Endothelial cell of umbilical vein (primary cell): ENCODE measurements around the gene PALB2. TPM values are rescaled to one million over a fixed set of nuclear protein-coding genes. Genes with fewer than 3 reads are reported as not detected.

Experiments
- BruUV-seq: library from RNA; stranded (reverse); fragments of 400-500 nt; replicated peaks from 2 replicates; lab custom pipeline; 2021; lab: Mats Ljungman, UMichigan
- CTCF ChIA-PET: fragments of 300-600, 350-600 bp; sonication (Branson Sonifier 250); formaldehyde crosslinking; loops from one replicate; lab custom pipeline; 2021; ENCODE audit warnings: antibody characterized with exemption, inconsistent platforms; lab: Charles Lee
- POLR2A ChIA-PET: fragments of 300-600, 350-600 bp; sonication (Branson Sonifier 250); formaldehyde crosslinking; loops from one replicate; lab custom pipeline; 2021; ENCODE audit warnings: antibody characterized with exemption, inconsistent platforms; lab: Charles Lee
- DNase-seq: peaks from one replicate; pipeline ENCODE4 v3.0.0-alpha.2; 2011; ENCODE audit warnings: low read depth, low spot score
- FAIRE-seq: peaks from 2 replicates; lab custom pipeline; 2011; peaks lifted over from hg19 to GRCh38; lab: Jason Lieb, UNC
- H2AFZ ChIP-seq: 2 replicates; pipeline ENCODE4 v1.6.0; 2012; ENCODE audit warnings: low read depth, low read length, control low read depth, inconsistent platforms
- H3K27ac ChIP-seq: 2 replicates; pipeline ENCODE4 v1.5.1; 2011; ENCODE audit warnings: low read depth, mild to moderate bottlenecking, control low read depth, low read length, moderate library complexity; ENCODE audit not compliant: insufficient read depth
- H3K27me3 ChIP-seq, 2 experiments: 2 replicates each; pipeline versions ENCODE4 v1.6.0 to v1.6.1; 2011; ENCODE audit warnings: low read length in 2 of 2, mixed read lengths in 1 of 2; ENCODE audit not compliant: control insufficient read depth in 2 of 2, insufficient read depth in 2 of 2
- H3K36me3 ChIP-seq, 2 experiments: 2 replicates in 1 of 2; 3 replicates in 1 of 2; pipeline ENCODE4 v1.5.1; 2011; ENCODE audit warnings: low read length in 2 of 2, mild to moderate bottlenecking in 1 of 2, moderate library complexity in 1 of 2; ENCODE audit not compliant: control insufficient read depth in 2 of 2, insufficient read depth in 2 of 2; ENCODE audit errors: extremely low read depth in 1 of 2
- H3K4me1 ChIP-seq: 3 replicates; pipeline ENCODE4 v1.5.1; 2011; ENCODE audit warnings: mild to moderate bottlenecking, low read length; ENCODE audit not compliant: control insufficient read depth, insufficient read depth; ENCODE audit errors: extremely low read depth
- H3K4me2 ChIP-seq: 2 replicates; pipeline ENCODE4 v1.6.1; 2011; ENCODE audit warnings: low read length, control low read depth, mixed read lengths; ENCODE audit not compliant: insufficient read depth
- H3K4me3 ChIP-seq, 3 experiments: fragments of 200-600 bp in 1 of 3; sonication (generic), shearing (Covaris generic) in 1 of 3; replicated peaks in 1 of 3; 2 replicates each; pipeline ENCODE4 v1.5.1; 2011 to 2016; ENCODE audit warnings: control low read depth in 3 of 3, low read length in 3 of 3, mild to moderate bottlenecking in 2 of 3, inconsistent platforms in 1 of 3, low read depth in 1 of 3, moderate library complexity in 1 of 3; ENCODE audit not compliant: insufficient read depth in 1 of 3
- H3K79me2 ChIP-seq: 2 replicates; pipeline ENCODE4 v1.6.0; 2012; ENCODE audit warnings: low read length, inconsistent platforms; ENCODE audit not compliant: control insufficient read depth, insufficient read depth
- H3K9ac ChIP-seq: replicated peaks from 2 replicates; pipeline ENCODE3; 2011; ENCODE audit warnings: low read length, control low read depth; ENCODE audit not compliant: insufficient read depth; ENCODE audit errors: extremely low read depth
- H3K9me1 ChIP-seq: replicated peaks from 3 replicates; pipeline ENCODE4 v1.6.0; 2011; ENCODE audit warnings: mild to moderate bottlenecking, low read length; ENCODE audit not compliant: control insufficient read depth, insufficient read depth; ENCODE audit errors: extremely low read depth
- H3K9me3 ChIP-seq: replicated peaks from 2 replicates; pipeline ENCODE4 v1.5.1; 2012; ENCODE audit warnings: low read length, inconsistent platforms; ENCODE audit not compliant: control insufficient read depth, insufficient read depth
- H4K20me1 ChIP-seq: replicated peaks from 2 replicates; pipeline ENCODE3; 2011; ENCODE audit warnings: mild to moderate bottlenecking, low read length; ENCODE audit not compliant: control insufficient read depth, insufficient read depth; ENCODE audit errors: extremely low read depth
- CTCF ChIP-seq, 2 donors: IDR thresholded peaks; 1 replicate in 1 of 2; 2 replicates in 1 of 2; pipeline ENCODE4 v1.5.1; 2011; ENCODE audit warnings: low read length in 2 of 2, mild to moderate bottlenecking in 2 of 2, moderate library complexity in 2 of 2, control low read depth in 1 of 2, inconsistent platforms in 1 of 2, low read depth in 1 of 2; ENCODE audit not compliant: insufficient read depth in 1 of 2; ENCODE audit errors: extremely low read depth in 1 of 2
- EZH2 ChIP-seq: IDR thresholded peaks from 2 replicates; pipeline ENCODE4 v1.6.1; 2012; ENCODE audit warnings: borderline replicate concordance, low read depth, mild to moderate bottlenecking, moderate library complexity, low read length, inconsistent platforms; ENCODE audit not compliant: severe bottlenecking
- FOS ChIP-seq: IDR thresholded peaks from 2 replicates; pipeline ENCODE4 v1.6.1; 2011; ENCODE audit warnings: mild to moderate bottlenecking, low read length, moderate library complexity, borderline replicate concordance; ENCODE audit not compliant: insufficient read depth
- GATA2 ChIP-seq: IDR thresholded peaks from 2 replicates; pipeline ENCODE4 v1.7.0; 2011; ENCODE audit warnings: low read depth, mild to moderate bottlenecking, moderate library complexity, mixed read lengths, low read length; ENCODE audit not compliant: insufficient read length, insufficient read depth
- JUN ChIP-seq: IDR thresholded peaks from 2 replicates; pipeline ENCODE4 v1.6.1; 2011; ENCODE audit warnings: borderline replicate concordance, low read depth; ENCODE audit not compliant: insufficient read length, insufficient read depth
- MAX ChIP-seq: IDR thresholded peaks from 2 replicates; pipeline ENCODE4 v1.6.1; 2011; ENCODE audit not compliant: insufficient read depth, insufficient read length
- MYC ChIP-seq: IDR thresholded peaks from one replicate; pipeline ENCODE4 v1.6.1; 2011; ENCODE audit warnings: mild to moderate bottlenecking, low read depth, low read length
- POLR2A ChIP-seq: IDR thresholded peaks from 2 replicates; pipeline ENCODE4 v1.6.1; 2012; ENCODE audit warnings: low read depth, mild to moderate bottlenecking, control low read depth, low read length
- POLR2AphosphoS5 ChIP-seq: IDR thresholded peaks from 2 replicates; pipeline ENCODE4 v1.6.1; 2012; ENCODE audit warnings: low read depth, mild to moderate bottlenecking, control low read depth, low read length, moderate library complexity; ENCODE audit not compliant: insufficient read depth
- dilution Hi-C: fragments of 300-500 bp; cut with MboI; formaldehyde crosslinking; loops from one replicate; pipeline ENCODE4 v1.15.0; 2019; ENCODE audit warnings: low sequenced_read_pairs; ENCODE audit not compliant: extremely low pct_ligation_motif_present
- intact Hi-C: fragments of 100-400 bp; cut with micrococcal nuclease; formaldehyde crosslinking; loops from one replicate; pipeline ENCODE4 v1.10.0; 2022
- polyA plus RNA-seq, 4 experiments: library from polyadenylated mRNA; depleted of rRNA in 3 of 4; stranded (reverse) in 3 of 4; unstranded in 1 of 4; fragments of >200 nt; gene quantifications; 2 replicates each; pipeline versions ENCODE4 v1.2.1 to v1.2.3, GENCODE V29; 2011 to 2012; ENCODE audit warnings: missing spikeins in 1 of 4
- total RNA-seq: library from RNA; stranded (reverse); gene quantifications from 2 replicates; pipeline ENCODE4 v1.2.3, GENCODE V29; 2021

Gene PALB2
- total and polyA plus RNA-seq, 2 donors (not counting 3 experiments of a cell fraction or from before 2014, with no cell fraction given), result 5.1 to 15.6 TPM

GRCh38 chr16:23554536-23554935, 86.6 kb downstream of the PALB2 start:
- no peaks in the 10 kb centered on the region for H3K27me3 ChIP-seq

More at GRCh38 chr16:23554536-23554935, 86.6 kb downstream of the PALB2 start:
- Histone ChIP-seq H3K4me1 (peaks cover 12% of the 10 kb centered on the region), H3K9ac (no peak overlapping the region), H4K20me1 (no peaks in the 10 kb centered on the region), H3K4me3 (no peak overlapping the region), H3K79me2 (peaks cover 14% of the 10 kb centered on the region), H3K9me3 (no peaks in the 10 kb centered on the region), H3K4me2 (no peak overlapping the region), H3K9me1 (no peaks in the 10 kb centered on the region), H2AFZ (no peak overlapping the region), H3K36me3 (peaks cover 4 to 6% of the 10 kb centered on the region in 2 experiments), H3K27ac (no peak overlapping the region)
- BruUV-seq, result no TSS peak
- ChIA-PET CTCF (interaction anchor here (0.6 to 1.1 kb wide), 3 partner anchors 42 to 1261 kb away, joined by 3 to 5 read pairs (median 3); partner anchors contain the start of gene PLK1), POLR2A (no interaction called here)
- FAIRE-seq (no peak), DNase-seq (no peak)
- no peak for TF ChIP-seq POLR2AphosphoS5
- TF ChIP-seq FOS, result no peak
- no peak for TF ChIP-seq MAX
- no peak for TF ChIP-seq CTCF (IDR thresholded peaks at IDR 0.05; ENCODE audit: extremely low read depth in 1 of 2, insufficient read depth in 1 of 2, low read depth in 1 of 2, low read length in 2 of 2)
- TF ChIP-seq EZH2, result no peak
- TF ChIP-seq GATA2, result no peak
- TF ChIP-seq POLR2A, result no peak
- no peak for TF ChIP-seq JUN
- no peak for TF ChIP-seq MYC
- dilution Hi-C loops, result no loop called here
- intact Hi-C loops, result no loop called here

Other genes starting within 250 kb of the PALB2 start
- 20.7 and 24.1 TPM in 2 replicates for gene COG7, start 188.1 kb downstream of the PALB2 start, total RNA-seq
- gene COG7, start 188.1 kb downstream of the PALB2 start, polyA plus RNA-seq, result 42.0 and 52.4 TPM in 2 replicates
- gene GGA2, start 130.8 kb downstream of the PALB2 start, total RNA-seq, result 67.5 and 73.1 TPM in 2 replicates
- gene GGA2, start 130.8 kb downstream of the PALB2 start, polyA plus RNA-seq, result 32.9 and 33.3 TPM in 2 replicates
- gene EARS2, start 84.0 kb downstream of the PALB2 start, total RNA-seq, result 10.9 and 14.7 TPM in 2 replicates
- gene EARS2, start 84.0 kb downstream of the PALB2 start, polyA plus RNA-seq, result 21.6 and 32.1 TPM in 2 replicates
- 64.8 and 69.9 TPM in 2 replicates for gene UBFD1, start 83.6 kb downstream of the PALB2 start, total RNA-seq
- gene UBFD1, start 83.6 kb downstream of the PALB2 start, polyA plus RNA-seq, result 47.4 and 50.0 TPM in 2 replicates
- 109 and 112 TPM in 2 replicates for gene NDUFAB1, start 45.0 kb downstream of the PALB2 start, total RNA-seq
- gene NDUFAB1, start 45.0 kb downstream of the PALB2 start, polyA plus RNA-seq, result 212 and 228 TPM in 2 replicates
- 80.8 and 83.5 TPM in 2 replicates for gene DCTN5, start 156 bp upstream of the PALB2 start, total RNA-seq
- gene DCTN5, start 156 bp upstream of the PALB2 start, polyA plus RNA-seq, result 39.6 and 51.6 TPM in 2 replicates
- gene PLK1, start 37.6 kb upstream of the PALB2 start, total RNA-seq, result 100 and 109 TPM in 2 replicates
- 94.9 and 111 TPM in 2 replicates for gene PLK1, start 37.6 kb upstream of the PALB2 start, polyA plus RNA-seq
- not detected in 2 replicates for gene ERN2, start 71.9 kb upstream of the PALB2 start, total RNA-seq
- 0.15 TPM in 1 of 2 replicates, not detected in the other for gene ERN2, start 71.9 kb upstream of the PALB2 start, polyA plus RNA-seq
- not detected in 2 replicates for gene CHP2, start 113.7 kb upstream of the PALB2 start, total RNA-seq
- not detected in 2 replicates for gene CHP2, start 113.7 kb upstream of the PALB2 start, polyA plus RNA-seq
- gene PRKCB, start 194.7 kb upstream of the PALB2 start, total RNA-seq, result not detected in 2 replicates
- gene PRKCB, start 194.7 kb upstream of the PALB2 start, polyA plus RNA-seq, result 0.01 TPM in 1 of 2 replicates, not detected in the other